AG04450 (cell line): ENCODE results near the gene CD109. TPM values are rescaled to one million over a fixed set of nuclear protein-coding genes. Genes with fewer than 3 reads are reported as not detected.

Experiments
- CTCF ChIA-PET: fragments of 300-600, 350-600 bp; formaldehyde crosslinking; extraction: SDS; loops from one replicate; lab custom pipeline; 2022; ENCODE audit warnings: antibody characterized with exemption, inconsistent platforms; lab: Charles Lee
- POLR2A ChIA-PET: fragments of 350-600 bp; formaldehyde crosslinking; extraction: SDS; loops from one replicate; lab custom pipeline; 2021; ENCODE audit warnings: antibody characterized with exemption, inconsistent platforms; lab: Yijun Ruan, JAX
- DNase-seq: peaks from one replicate; pipeline ENCODE4 v3.0.0-alpha.2; 2011; ENCODE audit warnings: low read depth, low spot score
- H3K27ac ChIP-seq: one replicate; pipeline ENCODE4 v1.5.1; 2012; ENCODE audit warnings: low read depth, low read length, control low read depth
- H3K27me3 ChIP-seq: one replicate; pipeline ENCODE4 v1.6.0; 2012; ENCODE audit warnings: low read length; ENCODE audit not compliant: control insufficient read depth, insufficient read depth
- H3K4me3 ChIP-seq: 2 replicates; pipeline ENCODE4 v1.5.1; 2011; ENCODE audit warnings: mild to moderate bottlenecking, low read depth, low read length, control low read depth
- H3K9me3 ChIP-seq: 2 replicates; pipeline ENCODE4 v1.5.1; 2012; ENCODE audit warnings: low read length; ENCODE audit not compliant: control insufficient read depth, insufficient read depth
- polyA plus RNA-seq: library from polyadenylated mRNA; depleted of rRNA; stranded (reverse); fragments of >200 nt; gene quantifications from 2 replicates; pipeline ENCODE4 v1.2.3, GENCODE V29; 2011; rRNA removed
- TF ChIP-seq, protein P1 (sequence below): IDR thresholded peaks from 2 replicates; pipeline ENCODE4 v1.5.1; 2011; ENCODE audit warnings: low read depth, low read length, control low read depth, inconsistent platforms

The CD109 gene
- polyA plus RNA-seq, 1 experiment: 46.1 TPM

DNA sequence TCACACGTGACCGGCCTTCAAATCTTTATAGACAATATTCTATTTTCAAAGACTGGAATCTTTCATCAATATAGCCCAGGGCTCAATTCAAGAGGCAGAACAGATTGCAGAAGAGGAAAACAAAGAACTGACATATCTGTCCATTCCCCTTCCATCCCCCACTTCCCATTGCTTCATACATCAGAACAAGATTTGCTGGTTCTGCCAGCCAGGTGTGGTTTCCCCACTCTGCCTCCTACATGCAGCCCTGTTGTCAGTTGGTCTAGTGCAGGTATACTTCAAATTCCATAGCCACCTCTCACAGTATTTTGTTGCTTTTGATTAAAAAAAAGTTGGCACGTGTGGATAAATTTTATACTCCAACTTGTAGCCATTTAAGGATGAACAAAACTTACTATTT, 174.9 kb downstream of the CD109 start:
- H3K9me3 ChIP-seq: no peaks in the 10 kb centered on the region
- no peak for DNase-seq
- H3K4me3 ChIP-seq: no peak overlapping the region
- CTCF ChIA-PET: no interaction called here
- H3K27ac ChIP-seq: no peak overlapping the region
- TF ChIP-seq, protein P1, sequence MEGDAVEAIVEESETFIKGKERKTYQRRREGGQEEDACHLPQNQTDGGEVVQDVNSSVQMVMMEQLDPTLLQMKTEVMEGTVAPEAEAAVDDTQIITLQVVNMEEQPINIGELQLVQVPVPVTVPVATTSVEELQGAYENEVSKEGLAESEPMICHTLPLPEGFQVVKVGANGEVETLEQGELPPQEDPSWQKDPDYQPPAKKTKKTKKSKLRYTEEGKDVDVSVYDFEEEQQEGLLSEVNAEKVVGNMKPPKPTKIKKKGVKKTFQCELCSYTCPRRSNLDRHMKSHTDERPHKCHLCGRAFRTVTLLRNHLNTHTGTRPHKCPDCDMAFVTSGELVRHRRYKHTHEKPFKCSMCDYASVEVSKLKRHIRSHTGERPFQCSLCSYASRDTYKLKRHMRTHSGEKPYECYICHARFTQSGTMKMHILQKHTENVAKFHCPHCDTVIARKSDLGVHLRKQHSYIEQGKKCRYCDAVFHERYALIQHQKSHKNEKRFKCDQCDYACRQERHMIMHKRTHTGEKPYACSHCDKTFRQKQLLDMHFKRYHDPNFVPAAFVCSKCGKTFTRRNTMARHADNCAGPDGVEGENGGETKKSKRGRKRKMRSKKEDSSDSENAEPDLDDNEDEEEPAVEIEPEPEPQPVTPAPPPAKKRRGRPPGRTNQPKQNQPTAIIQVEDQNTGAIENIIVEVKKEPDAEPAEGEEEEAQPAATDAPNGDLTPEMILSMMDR: no peak
- POLR2A ChIA-PET: no interaction called here
- no peaks in the 10 kb centered on the region for H3K27me3 ChIP-seq

DNA sequence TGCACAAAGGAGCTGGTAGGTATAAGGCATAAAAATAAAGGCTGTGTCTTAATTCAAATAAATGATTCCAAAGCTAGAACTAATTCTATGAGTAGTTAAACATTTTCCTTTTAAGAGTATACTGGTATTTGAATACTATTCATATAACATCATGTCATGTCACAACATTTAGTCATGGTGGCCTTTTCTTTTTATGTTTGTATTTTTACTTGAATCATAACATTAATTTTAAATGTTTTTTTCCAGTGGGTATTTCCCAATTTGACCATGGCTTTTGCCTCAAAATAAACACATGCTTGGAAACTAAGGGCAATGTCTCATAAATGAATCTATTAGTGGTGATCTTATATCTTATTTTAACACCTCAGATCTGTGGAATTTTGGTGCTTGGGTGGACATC, 177.1 kb downstream of the CD109 start:
- H3K27ac ChIP-seq: no peak overlapping the region
- DNase-seq: no peak
- ChIA-PET CTCF (no interaction called here), POLR2A (no interaction called here)
- H3K4me3 ChIP-seq: no peak overlapping the region
- TF ChIP-seq, protein P1: no peak
- no peaks in the 10 kb centered on the region for H3K27me3 ChIP-seq
- H3K9me3 ChIP-seq: no peaks in the 10 kb centered on the region

Other genes with a start within 250 kb of the CD109 start
- gene CGAS, start 243.9 kb upstream of the CD109 start, polyA plus RNA-seq: 2.0 and 2.1 TPM in 2 replicates
- 21.1 and 23.1 TPM in 2 replicates for gene MTO1, start 234.5 kb upstream of the CD109 start, polyA plus RNA-seq
- 24,076 and 25,115 TPM in 2 replicates for gene EEF1A1, start 175.2 kb upstream of the CD109 start, polyA plus RNA-seq
- 25.9 and 34.0 TPM in 2 replicates for gene SLC17A5, start 42.2 kb upstream of the CD109 start, polyA plus RNA-seq